Fibroblast of lung (primary cell): ENCODE data around the gene RAB44. TPM values are rescaled to one million over a fixed set of nuclear protein-coding genes. Genes with fewer than 3 reads are reported as not detected.
A peak's percentile ranks its signal among the peaks of the same experiment; 100 is the strongest.

ENCODE experiments used
- DNase-seq, 2 donors: peaks; one replicate each; pipeline versions ENCODE4 v3.0.0 to v3.0.0-alpha.2; 2010; ENCODE audit warnings: low read depth in 2 of 2
- H2AFZ ChIP-seq: 2 replicates; pipeline ENCODE4 v1.5.1; 2012; ENCODE audit warnings: low read length, control low read depth, inconsistent platforms
- H3K27ac ChIP-seq: 2 replicates; pipeline ENCODE4 v1.5.1; 2011; ENCODE audit warnings: low read length, control low read depth; ENCODE audit not compliant: insufficient read depth
- H3K27me3 ChIP-seq: 2 replicates; pipeline ENCODE4 v1.5.1; 2011; ENCODE audit warnings: mild to moderate bottlenecking, low read length; ENCODE audit not compliant: control insufficient read depth, insufficient read depth
- H3K36me3 ChIP-seq: 2 replicates; pipeline ENCODE4 v1.5.1; 2011; ENCODE audit warnings: low read length; ENCODE audit not compliant: control insufficient read depth, insufficient read depth
- H3K4me1 ChIP-seq: 2 replicates; pipeline ENCODE4 v1.5.1; 2011; ENCODE audit warnings: low read length; ENCODE audit not compliant: control insufficient read depth, insufficient read depth; ENCODE audit errors: extremely low read depth
- H3K4me2 ChIP-seq: 2 replicates; pipeline ENCODE4 v1.5.1; 2011; ENCODE audit warnings: low read length, control low read depth; ENCODE audit not compliant: insufficient read depth; ENCODE audit errors: extremely low read depth
- H3K4me3 ChIP-seq, 4 experiments: fragments of 200-600 bp in 1 of 4; sonication (generic) in 1 of 4; replicated peaks in 1 of 4; 2 replicates each; pipeline ENCODE4 v1.5.1; 2011 to 2016; ENCODE audit warnings: low read length in 4 of 4, low read depth in 3 of 4, mild to moderate bottlenecking in 3 of 4, control low read depth in 2 of 4, inconsistent platforms in 1 of 4, mixed read lengths in 1 of 4; ENCODE audit not compliant: insufficient read depth in 1 of 4; ENCODE audit errors: control extremely low read depth in 1 of 4
- H3K79me2 ChIP-seq: 2 replicates; pipeline ENCODE4 v1.5.1; 2012; ENCODE audit warnings: mild to moderate bottlenecking, low read length, inconsistent platforms; ENCODE audit not compliant: control insufficient read depth, insufficient read depth
- H3K9ac ChIP-seq: 2 replicates; pipeline ENCODE4 v1.5.1; 2011; ENCODE audit warnings: mild to moderate bottlenecking, low read length, control low read depth; ENCODE audit not compliant: insufficient read depth
- H3K9me3 ChIP-seq: 2 replicates; pipeline ENCODE4 v1.5.1; 2012; ENCODE audit warnings: low read depth, low read length; ENCODE audit not compliant: control insufficient read depth, insufficient read depth
- H4K20me1 ChIP-seq: 2 replicates; pipeline ENCODE4 v1.5.1; 2011; ENCODE audit warnings: low read length; ENCODE audit not compliant: control insufficient read depth, insufficient read depth; ENCODE audit errors: extremely low read depth
- CTCF ChIP-seq, 2 donors: IDR thresholded peaks in 1 of 2; conservative IDR thresholded peaks in 1 of 2; 1 replicate in 1 of 2; 2 replicates in 1 of 2; pipeline ENCODE4 v1.5.1; 2011 to 2012; ENCODE audit warnings: low read length in 2 of 2, control low read depth in 1 of 2, inconsistent platforms in 1 of 2, low read depth in 1 of 2, mild to moderate bottlenecking in 1 of 2
- EZH2 ChIP-seq: IDR thresholded peaks from 2 replicates; pipeline ENCODE4 v1.5.1; 2012; ENCODE audit warnings: low read length, control low read depth, mild to moderate bottlenecking; ENCODE audit errors: missing control alignments
- polyA plus RNA-seq, 2 donors: library from polyadenylated mRNA; depleted of rRNA in 1 of 2; stranded (reverse) in 1 of 2; unstranded in 1 of 2; fragments of >200 nt; gene quantifications; 2 replicates each; pipeline ENCODE4 v1.2.1, GENCODE V29; 2011 to 2012; ENCODE audit warnings: missing spikeins in 1 of 2
- total RNA-seq: library from RNA; depleted of rRNA; stranded (reverse); fragments of >200 nt; gene quantifications from 2 replicates; pipeline ENCODE4 v1.2.1, GENCODE V29; 2014

RAB44 gene
- total and polyA plus RNA-seq, 2 donors (not counting 1 experiment from before 2014, with no cell fraction given): under 0.01 TPM; not detected in 1

- H3K9ac ChIP-seq: no peak overlapping the region
- DNase-seq: peak in 1 of 2 donors; percentile 94
- no peaks in the 10 kb centered on the region for H3K27me3 ChIP-seq
- no peaks in the 10 kb centered on the region for H3K36me3 ChIP-seq
- H4K20me1 ChIP-seq: no peaks in the 10 kb centered on the region
- H3K27ac ChIP-seq: no peak overlapping the region
- no peaks in the 10 kb centered on the region for H3K79me2 ChIP-seq
- H3K4me2 ChIP-seq: peak overlapping the region; percentile 9
- H3K9me3 ChIP-seq: no peaks in the 10 kb centered on the region
- no peak overlapping the region for H2AFZ ChIP-seq
- TF ChIP-seq EZH2: no peak
- TF ChIP-seq CTCF (conservative IDR thresholded peaks at IDR 0.05 in 1 of 2, IDR thresholded peaks at IDR 0.05 in 1 of 2; ENCODE audit: low read depth in 1 of 2, low read length in 2 of 2): no peak
- H3K4me1 ChIP-seq: peaks cover 7% of the 10 kb centered on the region
- H3K4me3 ChIP-seq: no peak overlapping the region
These were observed 39.6 kb upstream of the RAB44 start for GRCh38 chr6:36657942-36658544.

GRCh38 chr6:36659271-36659670 lies 38.4 kb upstream of the RAB44 start:
- Histone ChIP-seq H3K9me3 (no peaks in the 10 kb centered on the region), H3K27ac (no peak overlapping the region), H3K4me3 (no peak overlapping the region), H3K4me1 (peaks cover 7% of the 10 kb centered on the region), H4K20me1 (no peaks in the 10 kb centered on the region), H2AFZ (no peak overlapping the region), H3K9ac (no peak overlapping the region), H3K27me3 (no peaks in the 10 kb centered on the region), H3K36me3 (no peaks in the 10 kb centered on the region), H3K4me2 (no peak overlapping the region), H3K79me2 (no peaks in the 10 kb centered on the region)
- TF ChIP-seq EZH2 (no peak), CTCF (conservative IDR thresholded peaks at IDR 0.05 in 1 of 2, IDR thresholded peaks at IDR 0.05 in 1 of 2; ENCODE audit: low read depth in 1 of 2, low read length in 2 of 2) (no peak)
- DNase-seq: peak; percentile 75 to 90

- Histone ChIP-seq H3K4me3 (no peak overlapping the region), H3K9ac (no peak overlapping the region), H3K9me3 (no peaks in the 10 kb centered on the region), H3K4me2 (peak overlapping the region; percentile 27), H2AFZ (no peak overlapping the region), H3K36me3 (no peaks in the 10 kb centered on the region), H3K27ac (no peak overlapping the region), H4K20me1 (no peaks in the 10 kb centered on the region), H3K79me2 (no peaks in the 10 kb centered on the region), H3K27me3 (no peaks in the 10 kb centered on the region), H3K4me1 (peaks cover 7% of the 10 kb centered on the region)
- DNase-seq: peak in 1 of 2 donors; percentile 60
- no peak for TF ChIP-seq EZH2
- TF ChIP-seq CTCF (conservative IDR thresholded peaks at IDR 0.05 in 1 of 2, IDR thresholded peaks at IDR 0.05 in 1 of 2; ENCODE audit: low read depth in 1 of 2, low read length in 2 of 2): no peak
These were observed 36.7 kb upstream of the RAB44 start for GRCh38 chr6:36660771-36661471.
